Sigmoid colon (tissue), 7 donors: ENCODE data around the gene SLC25A25. TPM values are rescaled to one million over a fixed set of nuclear protein-coding genes. Genes with fewer than 3 reads are reported as not detected.
A peak's percentile ranks its signal among the peaks of the same experiment; 100 is the strongest.
"Not testable (repeated sequence)": the region's sequence is repeated elsewhere in the genome, so short reads cannot be mapped to it uniquely, and the experiment has no call there.

Source experiments
- DNase-seq: peaks from one replicate; pipeline ENCODE4 v3.0.0-alpha.2; 2019
- H3K27ac ChIP-seq, 4 donors: fragments of 200-600 bp; sonication (generic); one replicate each; pipeline ENCODE4 v1.5.1; 2016 to 2019; ENCODE audit warnings: mild to moderate bottlenecking in 1 of 4
- H3K27me3 ChIP-seq, 3 donors: fragments of 200-600 bp; sonication (generic); one replicate each; pipeline ENCODE4 v1.5.1; 2019; ENCODE audit warnings: mild to moderate bottlenecking in 1 of 3
- H3K36me3 ChIP-seq, 4 donors: fragments of 200-600 bp; sonication (generic); one replicate each; pipeline ENCODE4 v1.5.1; 2016 to 2019
- H3K4me1 ChIP-seq, 4 donors: fragments of 200-600 bp; sonication (generic); one replicate each; pipeline ENCODE4 v1.5.1; 2017 to 2019
- H3K4me3 ChIP-seq, 4 donors: fragments of 200-600 bp; sonication (generic); one replicate each; pipeline ENCODE4 v1.5.1; 2017 to 2019; ENCODE audit warnings: mild to moderate bottlenecking in 2 of 4, moderate library complexity in 1 of 4
- H3K9me3 ChIP-seq, 4 donors: fragments of 200-600 bp in 3 of 4; sonication (generic) in 3 of 4; one replicate each; pipeline versions ENCODE4 v1.5.1 to v1.6.1; 2013 to 2019
- CTCF ChIP-seq, 4 experiments: fragments of 450-650 bp in 3 of 4; fragments of 200-600 bp in 1 of 4; IDR thresholded peaks; one replicate each; pipeline ENCODE4 v1.5.1; 2016 to 2019; ENCODE audit warnings: antibody characterized with exemption in 4 of 4, mild to moderate bottlenecking in 3 of 4, moderate library complexity in 2 of 4
- EP300 ChIP-seq, 4 donors: sonication (generic); formaldehyde crosslinking; IDR thresholded peaks; one replicate each; pipeline ENCODE4 v1.6.1; 2017; ENCODE audit warnings: antibody characterized with exemption in 4 of 4
- POLR2A ChIP-seq, 2 donors: fragments of 450-650 bp; IDR thresholded peaks; one replicate each; pipeline ENCODE4 v1.6.1; 2016; ENCODE audit warnings: antibody characterized with exemption in 2 of 2, mild to moderate bottlenecking in 2 of 2, moderate library complexity in 2 of 2
- POLR2AphosphoS5 ChIP-seq, 4 donors: sonication (generic); formaldehyde crosslinking; IDR thresholded peaks; one replicate each; pipeline ENCODE4 v1.6.1; 2017; ENCODE audit warnings: antibody characterized with exemption in 4 of 4
- WGBS, 2 donors: extraction: QIAGEN DNeasy Blood & Tissue Kit; methylation state at CpG; one replicate each; pipeline ENCODE4 v1.1.7; 2013; 5-methylcytosine and 5-hydroxymethylcytosine counted together
- intact Hi-C: fragments of 100-400 bp; cut with DNase I; formaldehyde crosslinking; loops from one replicate; pipeline ENCODE4 v1.15.1; 2023
- polyA plus RNA-seq, 3 donors: library from polyadenylated mRNA; stranded (reverse); fragments of 200-250 nt; gene quantifications; one replicate each; pipeline ENCODE4 v1.2.3, GENCODE V29; 2013
- total RNA-seq, 4 donors: library from RNA; depleted of rRNA; stranded (reverse); fragments of >200 nt; gene quantifications; one replicate each; pipeline ENCODE4 v1.1.0, GENCODE V29; 2016
- donor health status: healthy with polysubstance abuse.
- donor health status: Bipolar disorder and iron deficiency.
- donor health status: healthy.

The SLC25A25 gene
- total and polyA plus RNA-seq, 7 donors = 10.2 to 77.2 (median 16.6) TPM

DNA sequence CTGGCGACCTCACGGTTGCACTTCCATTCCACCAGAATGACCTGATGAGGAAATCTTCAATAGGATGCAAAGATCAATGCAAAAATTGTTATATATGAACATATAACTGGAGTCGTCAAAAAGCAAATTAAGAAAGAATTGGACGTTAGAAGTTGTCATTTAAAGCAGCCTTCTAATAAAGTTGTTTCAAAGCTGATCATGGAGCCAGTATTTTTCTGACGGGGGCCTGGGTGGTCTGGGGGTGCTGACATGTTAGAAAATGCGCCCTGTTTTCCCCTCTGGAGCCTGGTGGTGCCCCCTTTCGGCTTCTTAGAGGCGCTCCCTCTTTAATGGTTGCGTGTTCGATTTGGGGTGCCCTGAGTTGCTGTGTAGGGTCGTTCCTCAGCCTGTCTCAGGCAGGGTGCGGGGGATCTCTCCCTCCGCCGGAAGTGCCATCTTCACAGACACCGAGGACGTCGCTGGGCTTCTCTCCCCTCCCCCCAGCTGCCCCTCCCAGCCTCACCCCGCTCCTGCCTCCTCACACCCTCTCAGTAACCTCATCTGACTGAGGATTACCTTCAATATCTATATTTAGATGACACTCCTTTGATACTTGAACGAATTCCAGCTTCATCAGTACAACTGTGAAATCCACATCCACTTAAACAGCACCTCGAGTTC, 41.1 kb downstream of the SLC25A25 start:
- H3K9me3 ChIP-seq = no peaks in the 10 kb centered on the region
- no peaks in the 10 kb centered on the region for H3K27me3 ChIP-seq
- intact Hi-C loops = no loop called here
- H3K4me1 ChIP-seq = no peaks in the 10 kb centered on the region
- TF ChIP-seq CTCF (IDR thresholded peaks at IDR 0.05) (no peak), POLR2A (IDR thresholded peaks at IDR 0.05) (no peak), EP300 (IDR thresholded peaks at IDR 0.05) (no peak), POLR2AphosphoS5 (IDR thresholded peaks at IDR 0.05) (no peak)
- peak; percentile 32 for DNase-seq
- peaks cover 26 to 58% (median 35%) of the 10 kb centered on the region in 4 donors for H3K36me3 ChIP-seq
- 39 to 69% methylated on average over 20 of the region's 20 CpGs for WGBS, 2 donors
- H3K27ac ChIP-seq = peak overlapping the region in 2 of 4 donors; percentile 13 to 35
- H3K4me3 ChIP-seq = no peak overlapping the region

GRCh38 chr9:128111726-128112125, 43.7 kb downstream of the SLC25A25 start:
- peak; percentile 30 for DNase-seq
- WGBS, 2 donors = 40 to 83% methylated on average over 12 of the region's 12 CpGs
- H3K4me3 ChIP-seq, H3K27me3 ChIP-seq, intact Hi-C loops, H3K9me3 ChIP-seq, H3K27ac ChIP-seq, H3K4me1 ChIP-seq: not testable (repeated sequence)
- peaks cover 13 to 39% (median 19%) of the 10 kb centered on the region in 4 donors for H3K36me3 ChIP-seq

DNA sequence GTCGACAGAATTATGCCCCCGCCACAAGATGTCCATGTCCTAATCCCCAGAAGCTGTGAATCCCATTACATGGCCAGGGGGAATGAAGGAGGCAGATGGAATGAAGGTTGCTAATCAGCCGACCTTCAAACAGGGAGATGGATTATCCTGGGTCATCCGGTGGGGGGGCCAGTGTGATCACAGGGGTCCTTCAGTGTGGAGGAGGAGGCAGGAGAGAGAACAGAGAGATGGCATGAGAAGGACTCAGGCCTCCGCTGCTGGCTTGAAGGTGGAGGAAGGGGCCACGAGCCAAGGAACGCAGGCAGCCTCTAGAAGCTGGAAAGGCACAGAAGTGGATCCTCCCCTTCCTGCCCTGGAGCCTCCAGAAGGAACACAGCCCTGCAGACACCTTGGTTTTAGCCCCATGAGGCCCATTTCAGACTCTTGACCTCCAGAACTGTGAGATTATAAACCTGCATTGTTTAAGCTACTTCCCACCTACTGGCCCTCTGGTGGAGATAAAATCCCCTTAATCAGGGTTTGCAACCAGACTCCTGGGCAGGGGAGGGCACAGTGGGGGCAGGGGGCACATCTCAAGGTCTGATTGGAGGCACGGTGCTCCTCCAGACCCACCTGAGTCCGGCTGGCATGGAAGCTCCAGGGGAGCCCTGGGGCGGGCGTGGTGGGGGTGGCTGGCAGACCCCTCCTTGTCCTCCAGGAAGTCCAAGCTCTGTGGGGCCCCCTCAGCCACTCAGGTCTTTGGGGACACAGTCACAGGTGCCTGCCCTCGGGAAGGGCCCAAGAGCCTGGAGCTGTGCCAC, 45.7 kb downstream of the SLC25A25 start:
- 50 to 85% methylated on average over 12 of the region's 12 CpGs for WGBS, 2 donors
- no peak for TF ChIP-seq EP300 (IDR thresholded peaks at IDR 0.05)
- no peak for TF ChIP-seq POLR2AphosphoS5 (IDR thresholded peaks at IDR 0.05)
- TF ChIP-seq POLR2A (IDR thresholded peaks at IDR 0.05) = no peak
- no peak for TF ChIP-seq CTCF (IDR thresholded peaks at IDR 0.05)
- no peaks in the 10 kb centered on the region for H3K27me3 ChIP-seq
- peak; percentile 64 for DNase-seq
- H3K36me3 ChIP-seq = peaks cover 0 to 19% (median 0%) of the 10 kb centered on the region in 4 donors
- intact Hi-C loops = no loop called here
- H3K27ac ChIP-seq = peak overlapping the region in 1 of 4 donors; percentile 35
- H3K4me3 ChIP-seq = no peak overlapping the region
- H3K4me1 ChIP-seq = peaks cover 0 to 7% (median 6%) of the 10 kb centered on the region in 4 donors
- no peaks in the 10 kb centered on the region for H3K9me3 ChIP-seq

DNA sequence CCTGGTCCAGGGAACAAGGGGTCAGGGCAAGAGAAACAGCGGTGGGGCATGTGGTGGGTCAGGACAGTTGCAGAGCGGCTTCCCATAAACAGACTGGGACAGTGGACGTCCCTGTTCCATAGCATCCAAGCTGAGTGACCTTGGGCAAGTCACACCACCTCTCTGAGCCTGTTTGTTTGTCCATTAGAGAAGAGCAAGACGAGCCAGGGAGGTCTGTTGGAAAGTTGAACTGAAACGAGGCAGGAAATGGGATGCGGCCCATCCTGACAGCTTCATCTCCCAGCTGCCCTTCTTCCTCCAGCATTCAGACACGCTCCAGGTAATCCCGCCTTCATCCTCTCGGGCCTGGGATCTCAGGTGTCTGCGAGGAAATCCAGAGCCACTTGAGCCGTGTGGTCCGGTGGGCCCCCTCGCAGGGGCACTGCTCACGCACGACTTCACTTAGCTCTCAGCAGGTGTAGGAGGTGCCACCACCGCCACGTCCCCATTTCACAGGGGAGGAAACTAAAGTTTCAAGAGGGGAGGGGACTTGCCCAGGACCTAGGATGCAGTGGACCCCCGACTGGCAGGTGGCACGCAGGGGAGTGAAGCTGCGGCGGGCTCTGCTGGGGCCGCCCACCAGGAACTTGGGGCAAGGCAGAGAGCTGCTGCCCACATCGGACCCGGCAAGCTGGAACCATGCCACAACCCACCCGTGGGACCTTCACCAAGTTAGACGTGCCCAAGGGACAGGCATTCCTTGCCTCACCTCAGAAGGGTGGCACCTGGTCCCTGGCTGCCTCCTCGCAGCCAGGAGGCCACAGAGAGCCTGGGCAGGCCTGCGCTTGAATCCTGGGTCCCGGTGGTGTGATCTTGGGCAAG, 46.5 kb downstream of the SLC25A25 start:
- 15 to 64% methylated on average over 29 of the region's 29 CpGs for WGBS, 2 donors
- no peak overlapping the region for H3K4me3 ChIP-seq
- H3K27me3 ChIP-seq = no peaks in the 10 kb centered on the region
- peak; percentile 59 for DNase-seq
- no peak for TF ChIP-seq POLR2A (IDR thresholded peaks at IDR 0.05)
- no peak for TF ChIP-seq CTCF (IDR thresholded peaks at IDR 0.05)
- TF ChIP-seq POLR2AphosphoS5 (IDR thresholded peaks at IDR 0.05) = no peak
- TF ChIP-seq EP300 (IDR thresholded peaks at IDR 0.05) = no peak
- H3K4me1 ChIP-seq = peaks cover 0 to 7% (median 6%) of the 10 kb centered on the region in 4 donors
- H3K27ac ChIP-seq = peak overlapping the region in 1 of 4 donors; percentile 35
- intact Hi-C loops = loop anchor here (5.0 kb wide), 1 partner anchor 77 kb away; no protein-coding TSS in a partner anchor
- H3K9me3 ChIP-seq = no peaks in the 10 kb centered on the region
- peaks cover 0 to 13% (median 0%) of the 10 kb centered on the region in 4 donors for H3K36me3 ChIP-seq
